GM12874 (cell line): Measurements from ENCODE around the gene CIPC.

Experiments used
- TF ChIP-seq, protein P1 (sequence below): IDR thresholded peaks from 2 replicates; pipeline ENCODE4 v1.5.1; 2011; ENCODE audit warnings: low read depth, mild to moderate bottlenecking, control low read depth, low read length, moderate library complexity; ENCODE audit not compliant: insufficient read depth

The CIPC gene

GRCh38 chr14:77074969-77075368, 23.1 kb upstream of the CIPC start:
- TF ChIP-seq, protein P1, sequence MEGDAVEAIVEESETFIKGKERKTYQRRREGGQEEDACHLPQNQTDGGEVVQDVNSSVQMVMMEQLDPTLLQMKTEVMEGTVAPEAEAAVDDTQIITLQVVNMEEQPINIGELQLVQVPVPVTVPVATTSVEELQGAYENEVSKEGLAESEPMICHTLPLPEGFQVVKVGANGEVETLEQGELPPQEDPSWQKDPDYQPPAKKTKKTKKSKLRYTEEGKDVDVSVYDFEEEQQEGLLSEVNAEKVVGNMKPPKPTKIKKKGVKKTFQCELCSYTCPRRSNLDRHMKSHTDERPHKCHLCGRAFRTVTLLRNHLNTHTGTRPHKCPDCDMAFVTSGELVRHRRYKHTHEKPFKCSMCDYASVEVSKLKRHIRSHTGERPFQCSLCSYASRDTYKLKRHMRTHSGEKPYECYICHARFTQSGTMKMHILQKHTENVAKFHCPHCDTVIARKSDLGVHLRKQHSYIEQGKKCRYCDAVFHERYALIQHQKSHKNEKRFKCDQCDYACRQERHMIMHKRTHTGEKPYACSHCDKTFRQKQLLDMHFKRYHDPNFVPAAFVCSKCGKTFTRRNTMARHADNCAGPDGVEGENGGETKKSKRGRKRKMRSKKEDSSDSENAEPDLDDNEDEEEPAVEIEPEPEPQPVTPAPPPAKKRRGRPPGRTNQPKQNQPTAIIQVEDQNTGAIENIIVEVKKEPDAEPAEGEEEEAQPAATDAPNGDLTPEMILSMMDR = no peak

DNA sequence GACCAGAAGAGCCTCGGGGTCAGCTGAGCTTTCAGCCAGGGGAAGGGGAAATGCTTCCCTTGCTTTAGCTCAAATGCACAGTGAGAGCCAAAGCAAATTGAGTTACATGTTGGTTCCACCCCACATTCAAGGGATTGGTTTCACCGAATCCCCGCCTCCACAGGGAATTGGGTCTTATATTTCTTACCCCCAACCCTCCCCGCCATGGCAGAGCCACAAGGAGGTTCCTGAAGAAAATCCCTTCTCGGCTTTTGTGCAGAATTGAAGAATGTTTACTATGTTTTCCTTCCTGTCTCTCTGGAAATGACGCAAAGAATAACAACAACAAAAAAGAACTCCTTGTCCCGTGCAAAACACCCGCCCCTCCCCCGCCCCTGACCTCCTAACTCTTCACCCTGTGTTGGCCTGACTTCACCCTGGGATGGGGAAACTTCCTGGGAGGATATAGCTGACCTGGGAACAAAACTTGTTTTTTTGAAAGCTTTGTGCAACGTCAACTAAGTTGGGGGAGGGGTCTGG, 21.9 kb upstream of the CIPC start:
- TF ChIP-seq, protein P1 = no peak

DNA sequence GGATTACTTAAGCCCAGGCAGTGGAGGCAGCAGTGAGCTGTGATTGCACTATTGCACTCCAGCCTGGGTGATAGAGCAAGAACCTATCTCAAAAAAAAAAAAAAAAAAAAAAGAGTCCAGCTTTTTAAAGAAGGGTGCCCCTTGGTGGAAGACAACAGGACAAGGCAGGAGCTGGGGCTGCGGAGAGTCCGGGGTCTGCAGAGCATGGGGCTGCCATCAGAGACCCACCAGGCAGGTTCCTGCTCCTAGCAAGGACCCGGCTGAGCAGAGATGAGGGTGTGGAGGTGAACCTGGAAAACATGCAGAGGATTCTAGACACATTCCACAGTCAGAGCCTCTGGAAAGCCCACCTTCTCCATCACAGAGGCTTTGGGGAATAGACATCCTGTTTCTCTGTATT, 21.0 kb upstream of the CIPC start:
- TF ChIP-seq, protein P1 = no peak

DNA sequence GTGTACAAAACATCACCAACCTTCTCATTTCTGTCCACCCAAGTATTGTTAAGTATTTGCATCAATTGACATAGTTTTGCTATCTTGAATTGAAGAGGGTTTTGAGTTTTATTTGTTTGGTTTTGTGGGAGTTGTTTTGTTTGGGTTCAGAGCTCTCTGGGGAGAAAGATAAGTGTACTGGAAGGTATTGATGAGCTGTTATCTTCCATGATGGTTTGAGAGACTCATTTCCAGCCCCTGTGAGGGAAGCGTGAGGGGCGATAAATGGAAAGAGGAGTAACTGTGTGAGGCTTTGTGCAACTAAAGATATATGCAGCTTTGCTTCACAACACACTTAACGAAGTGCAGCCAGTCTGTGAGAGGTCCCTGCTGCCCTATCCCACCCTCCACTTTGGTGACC, 15.7 kb upstream of the CIPC start:
- TF ChIP-seq, protein P1 = no peak

- TF ChIP-seq, protein P1 = no peak
Measured at GRCh38 chr14:77083082-77083481, 15.0 kb upstream of the CIPC start.

- TF ChIP-seq, protein P1 = no peak
Measured at GRCh38 chr14:77084985-77085384, 13.1 kb upstream of the CIPC start.

GRCh38 chr14:77085538-77085937, 12.5 kb upstream of the CIPC start:
- TF ChIP-seq, protein P1 = no peak
